ENCODE data around the gene SNORC. TPM values are rescaled to one million over a fixed set of nuclear protein-coding genes. Genes with fewer than 3 reads are reported as not detected.

The SNORC gene
- polyA plus RNA-seq, 1 experiment: 0.25 TPM

- TF ChIP-seq CTCF (IDR thresholded peaks at IDR 0.05; ENCODE audit: insufficient read depth, low read depth, low read length): no peak
- ChIA-PET CTCF (no interaction called here), POLR2A (no interaction called here)
- Histone ChIP-seq H3K4me3 (ENCODE audit: low read depth, low read length) (no peak overlapping the region), H3K36me3 (ENCODE audit: control insufficient read depth, insufficient read depth, low read length) (no peaks in the 10 kb centered on the region), H3K27me3 (ENCODE audit: control insufficient read depth, insufficient read depth, low read length) (no peaks in the 10 kb centered on the region; the same call in 1 of the 2 replicates)
- DNase-seq (ENCODE audit: low read depth): no peak
Observed at GRCh38 chr2:232885264-232885961, 15.3 kb downstream of the SNORC start.

GRCh38 chr2:232886176-232886575 lies 16.1 kb downstream of the SNORC start:
- no peaks in the 10 kb centered on the region; the same call in 1 of the 2 replicates for H3K27me3 ChIP-seq (ENCODE audit: control insufficient read depth, insufficient read depth, low read length)
- POLR2A ChIA-PET: no interaction called here
- H3K36me3 ChIP-seq (ENCODE audit: control insufficient read depth, insufficient read depth, low read length): no peaks in the 10 kb centered on the region
- DNase-seq (ENCODE audit: low read depth): no peak
- CTCF ChIA-PET: no interaction called here
- no peak for TF ChIP-seq CTCF (IDR thresholded peaks at IDR 0.05; ENCODE audit: insufficient read depth, low read depth, low read length)
- no peak overlapping the region for H3K4me3 ChIP-seq (ENCODE audit: low read depth, low read length)

DNA sequence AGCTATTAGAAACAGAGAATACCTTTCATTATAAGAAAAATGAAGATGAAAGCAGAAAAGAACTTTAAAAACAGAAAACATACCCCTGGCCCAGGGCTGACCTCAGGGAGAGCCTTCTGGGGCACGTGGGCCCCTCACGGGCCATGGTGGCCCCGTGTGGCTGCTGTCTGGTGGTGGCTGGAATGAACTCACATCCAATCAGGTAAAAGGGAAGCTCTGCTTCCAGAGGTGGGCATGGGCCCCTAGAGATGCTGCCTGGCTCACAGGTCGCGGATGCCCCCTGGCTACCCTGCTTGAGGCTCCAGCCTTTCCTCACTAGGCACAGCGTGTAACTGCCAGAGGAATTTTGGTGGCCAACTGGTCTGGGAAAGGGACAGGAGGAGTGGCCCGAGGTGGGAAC lies 16.6 kb downstream of the SNORC start:
- H3K27me3 ChIP-seq (ENCODE audit: control insufficient read depth, insufficient read depth, low read length): no peaks in the 10 kb centered on the region; the same call in 1 of the 2 replicates
- H3K36me3 ChIP-seq (ENCODE audit: control insufficient read depth, insufficient read depth, low read length): no peaks in the 10 kb centered on the region
- DNase-seq (ENCODE audit: low read depth): no peak
- no peak for TF ChIP-seq CTCF (IDR thresholded peaks at IDR 0.05; ENCODE audit: insufficient read depth, low read depth, low read length)
- CTCF ChIA-PET: no interaction called here
- POLR2A ChIA-PET: no interaction called here
- no peak overlapping the region for H3K4me3 ChIP-seq (ENCODE audit: low read depth, low read length)

DNA sequence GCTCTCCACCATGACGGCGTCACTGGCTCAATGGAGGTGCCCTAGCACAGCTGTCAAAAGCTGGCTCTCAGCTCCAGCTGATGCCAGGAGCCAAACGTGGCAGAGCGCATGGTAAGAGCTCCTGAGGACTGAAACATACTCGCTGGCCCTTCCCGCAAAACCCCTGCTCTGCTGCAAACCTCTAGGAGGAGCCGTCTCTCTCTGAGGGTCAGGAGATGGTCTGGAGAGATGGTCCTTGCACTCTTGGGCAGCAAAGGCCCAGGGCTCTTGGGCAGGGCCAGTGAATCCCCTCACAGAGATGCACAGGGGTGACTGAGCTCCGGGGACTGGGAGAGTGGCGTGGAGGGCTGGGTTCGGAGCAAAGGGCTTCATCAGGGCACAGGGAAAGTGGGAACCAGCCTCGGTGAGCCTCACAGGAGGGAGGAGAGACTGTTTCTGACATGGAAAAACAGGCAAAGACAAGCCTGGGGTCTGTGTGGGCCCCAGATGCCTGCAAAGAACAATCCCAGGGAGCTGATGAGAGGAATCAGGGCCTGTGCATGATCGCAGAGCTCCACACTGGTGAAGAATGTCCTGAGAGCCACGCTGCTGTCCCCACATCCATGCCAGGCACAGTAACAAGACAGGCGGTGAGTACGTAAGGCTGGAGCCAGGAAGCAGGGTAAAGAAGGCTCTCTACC lies 17.2 kb downstream of the SNORC start:
- Histone ChIP-seq H3K36me3 (ENCODE audit: control insufficient read depth, insufficient read depth, low read length) (no peaks in the 10 kb centered on the region), H3K27me3 (ENCODE audit: control insufficient read depth, insufficient read depth, low read length) (no peaks in the 10 kb centered on the region; the same call in 1 of the 2 replicates), H3K4me3 (ENCODE audit: low read depth, low read length) (no peak overlapping the region)
- ChIA-PET POLR2A (no interaction called here), CTCF (no interaction called here)
- TF ChIP-seq CTCF (IDR thresholded peaks at IDR 0.05; ENCODE audit: insufficient read depth, low read depth, low read length): 0 out of 2 replicates have a peak, but pooled peaks have one; percentile 10
- no peak for DNase-seq (ENCODE audit: low read depth)

DNA sequence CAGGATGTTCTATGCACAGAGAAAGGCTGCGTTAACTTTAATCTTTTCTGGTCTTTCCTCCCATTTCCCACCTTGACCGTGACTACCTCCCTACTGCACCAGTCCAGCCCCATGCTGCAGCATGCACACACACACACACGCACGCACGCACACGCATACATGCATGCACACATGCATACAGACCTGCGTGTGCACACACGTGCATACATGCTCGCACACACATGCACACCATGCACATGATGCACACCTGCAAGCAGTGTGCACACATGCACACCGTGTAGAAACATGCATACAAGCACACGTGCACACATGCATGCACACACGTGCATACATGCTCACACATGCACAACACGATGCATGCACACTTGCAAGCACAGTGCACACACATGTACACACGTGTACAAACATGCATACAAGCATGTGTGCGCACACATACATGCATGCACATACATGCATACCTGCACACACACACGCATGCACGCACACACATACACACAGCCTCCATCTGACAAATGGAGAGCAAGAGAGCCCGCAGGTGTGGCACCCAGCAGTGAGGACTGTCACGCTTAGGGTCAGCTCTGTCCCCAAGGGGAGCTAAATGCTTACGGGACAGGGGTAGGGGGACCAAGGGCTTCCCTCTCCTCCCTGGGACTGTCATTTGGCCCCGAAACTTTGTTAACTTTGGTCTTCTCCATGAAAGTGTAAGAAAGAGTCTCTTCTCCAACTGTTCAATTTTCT lies 18.2 kb downstream of the SNORC start:
- no peaks in the 10 kb centered on the region for H3K36me3 ChIP-seq (ENCODE audit: control insufficient read depth, insufficient read depth, low read length)
- CTCF ChIA-PET: no interaction called here
- POLR2A ChIA-PET: no interaction called here
- no peak for TF ChIP-seq CTCF (IDR thresholded peaks at IDR 0.05; ENCODE audit: insufficient read depth, low read depth, low read length)
- no peak overlapping the region for H3K4me3 ChIP-seq (ENCODE audit: low read depth, low read length)
- no peaks in the 10 kb centered on the region; the same call in 1 of the 2 replicates for H3K27me3 ChIP-seq (ENCODE audit: control insufficient read depth, insufficient read depth, low read length)
- DNase-seq (ENCODE audit: low read depth): no peak
